T47D (cell line): ENCODE results near the gene CDK14.

Source experiments
- DNase-seq, 2 experiments: peaks; one replicate each; pipeline versions ENCODE4 v3.0.0 to v3.0.0-alpha.2; 2011 to 2012; ENCODE audit warnings: low read depth in 1 of 2, low spot score in 1 of 2
- JUND ChIP-seq: IDR thresholded peaks from 2 replicates; pipeline ENCODE4 v1.6.1; 2012; ENCODE audit warnings: low read depth
- in situ Hi-C: cut with HindIII; loops from 2 replicates; pipeline ENCODE4 v1.10.0; 2016; ENCODE audit warnings: low sequenced_read_pairs, low pct_unique_long_range_greater_than_20kb

CDK14 gene

GRCh38 chr7:91054374-91054773 is 458.3 kb downstream of the CDK14 start:
- in situ Hi-C loops: no loop called here
- peak in 1 of 2 experiments; percentile 19 for DNase-seq
- no peak for TF ChIP-seq JUND

- in situ Hi-C loops: no loop called here
- TF ChIP-seq JUND: no peak
- no peak for DNase-seq
Measured at GRCh38 chr7:91055219-91055618, 459.1 kb downstream of the CDK14 start.

- TF ChIP-seq JUND: no peak
Measured at GRCh38 chr7:91062713-91063112, 466.6 kb downstream of the CDK14 start.

GRCh38 chr7:91064052-91064451 is 467.9 kb downstream of the CDK14 start:
- DNase-seq: peak in 1 of 2 experiments; percentile 48
- in situ Hi-C loops: no loop called here
- no peak for TF ChIP-seq JUND

More at GRCh38 chr7:91062713-91063112, 466.6 kb downstream of the CDK14 start:
- DNase-seq: no peak
- in situ Hi-C loops: no loop called here

- in situ Hi-C loops: no loop called here
- no peak for DNase-seq
- no peak for TF ChIP-seq JUND
Measured at GRCh38 chr7:91064938-91065337, 468.8 kb downstream of the CDK14 start.

GRCh38 chr7:91066627-91067026 is 470.5 kb downstream of the CDK14 start:
- no peak for TF ChIP-seq JUND
- DNase-seq: no peak
- in situ Hi-C loops: no loop called here

GRCh38 chr7:91067242-91067641 is 471.1 kb downstream of the CDK14 start:
- no peak for DNase-seq
- TF ChIP-seq JUND: no peak
- in situ Hi-C loops: no loop called here

- in situ Hi-C loops: no loop called here
- no peak for DNase-seq
- no peak for TF ChIP-seq JUND
Measured at GRCh38 chr7:91068136-91068795, 472.1 kb downstream of the CDK14 start.

- TF ChIP-seq JUND: no peak
Measured at GRCh38 chr7:91069146-91069545, 473.0 kb downstream of the CDK14 start.

GRCh38 chr7:91079487-91079886 is 483.4 kb downstream of the CDK14 start:
- in situ Hi-C loops: no loop called here
- TF ChIP-seq JUND: no peak
- DNase-seq: no peak

More at GRCh38 chr7:91069146-91069545, 473.0 kb downstream of the CDK14 start:
- DNase-seq: no peak
- in situ Hi-C loops: no loop called here

GRCh38 chr7:91080351-91080750 is 484.2 kb downstream of the CDK14 start:
- no peak for DNase-seq
- TF ChIP-seq JUND: no peak
- in situ Hi-C loops: no loop called here

GRCh38 chr7:91082038-91082437 is 485.9 kb downstream of the CDK14 start:
- no peak for DNase-seq
- in situ Hi-C loops: no loop called here
- TF ChIP-seq JUND: no peak

- peak in 1 of 2 experiments; percentile 16 for DNase-seq
- no peak for TF ChIP-seq JUND
- in situ Hi-C loops: no loop called here
Measured at GRCh38 chr7:91082852-91083495, 486.9 kb downstream of the CDK14 start.
